Thyroid gland (tissue), 4 donors: Measurements from ENCODE around the gene HRH4. TPM values are rescaled to one million over a fixed set of nuclear protein-coding genes. Genes with fewer than 3 reads are reported as not detected.

ENCODE experiments used
- DNase-seq, 2 donors: peaks; one replicate each; pipeline ENCODE4 v3.0.0-alpha.2; 2019
- H3K27ac ChIP-seq, 3 donors: fragments of 200-600 bp; sonication (generic); 1 replicate in 2 of 3; 2 replicates in 1 of 3; pipeline ENCODE4 v1.5.1; 2016 to 2019; ENCODE audit warnings: mild to moderate bottlenecking in 1 of 3, moderate library complexity in 1 of 3
- H3K27me3 ChIP-seq: fragments of 200-600 bp; sonication (generic); one replicate; pipeline ENCODE4 v1.5.1; 2019
- H3K36me3 ChIP-seq, 2 donors: fragments of 200-600 bp; sonication (generic); one replicate each; pipeline ENCODE4 v1.5.1; 2016 to 2019
- H3K4me1 ChIP-seq, 2 donors: fragments of 200-600 bp; sonication (generic); one replicate each; pipeline ENCODE4 v1.5.1; 2017 to 2019
- H3K4me3 ChIP-seq, 3 donors: fragments of 200-600 bp; sonication (generic); replicated peaks in 1 of 3; 1 replicate in 2 of 3; 2 replicates in 1 of 3; pipeline ENCODE4 v1.5.1; 2016; ENCODE audit warnings: mild to moderate bottlenecking in 1 of 3
- H3K9me3 ChIP-seq: fragments of 200-600 bp; sonication (generic); one replicate; pipeline ENCODE4 v1.5.1; 2017
- POLR2A ChIP-seq, 2 donors: fragments of 450-650 bp; IDR thresholded peaks; one replicate each; pipeline ENCODE4 v1.6.1; 2017; ENCODE audit warnings: antibody characterized with exemption in 2 of 2, mild to moderate bottlenecking in 2 of 2, moderate library complexity in 1 of 2
- WGBS, 2 donors: methylation state at CpG; one replicate each; pipeline ENCODE4 v1.1.5; 2017; 5-methylcytosine and 5-hydroxymethylcytosine counted together
- intact Hi-C: fragments of 100-400 bp; cut with DNase I; formaldehyde crosslinking; loops from one replicate; pipeline ENCODE4 v1.15.1; 2023
- total RNA-seq, 4 donors: library from RNA; depleted of rRNA; stranded (reverse); fragments of >200 nt; gene quantifications; one replicate each; pipeline ENCODE4 v1.2.3, GENCODE V29; 2016
- TF ChIP-seq, protein P1 (sequence below), 6 experiments: fragments of 200-600 bp in 3 of 6; fragments of 450-650 bp in 3 of 6; sonication (generic) in 3 of 6; IDR thresholded peaks; one replicate each; pipeline ENCODE4 v1.5.1; 2016 to 2019; ENCODE audit warnings: antibody characterized with exemption in 6 of 6, mild to moderate bottlenecking in 2 of 6, inconsistent platforms in 1 of 6, moderate library complexity in 1 of 6

HRH4 gene
- total RNA-seq, 4 donors from 2014 or later: not detected

DNA sequence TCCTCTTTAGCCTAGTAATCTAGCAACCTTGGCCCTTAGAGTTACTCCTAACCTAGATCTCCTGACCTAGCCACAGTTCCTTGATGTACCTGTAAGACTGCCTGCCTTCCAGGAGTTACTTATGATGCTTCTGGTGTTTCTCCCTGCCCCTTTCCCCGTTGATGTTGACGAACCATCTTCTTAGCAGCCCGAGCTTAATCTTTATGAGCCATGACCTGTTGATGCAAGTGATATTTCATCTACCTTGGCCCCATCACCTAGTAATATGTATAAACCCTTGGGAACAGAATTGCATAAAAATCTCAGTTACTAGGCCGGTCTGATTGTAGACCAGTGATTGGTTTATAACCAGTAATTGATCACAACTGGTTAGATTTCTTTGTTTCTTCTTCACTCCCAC is 31.2 kb upstream of the HRH4 start:
- intact Hi-C loops: loop anchor here (10.0 kb wide), 1 partner anchor 74 kb away; no protein-coding TSS in a partner anchor
- TF ChIP-seq, protein P1, sequence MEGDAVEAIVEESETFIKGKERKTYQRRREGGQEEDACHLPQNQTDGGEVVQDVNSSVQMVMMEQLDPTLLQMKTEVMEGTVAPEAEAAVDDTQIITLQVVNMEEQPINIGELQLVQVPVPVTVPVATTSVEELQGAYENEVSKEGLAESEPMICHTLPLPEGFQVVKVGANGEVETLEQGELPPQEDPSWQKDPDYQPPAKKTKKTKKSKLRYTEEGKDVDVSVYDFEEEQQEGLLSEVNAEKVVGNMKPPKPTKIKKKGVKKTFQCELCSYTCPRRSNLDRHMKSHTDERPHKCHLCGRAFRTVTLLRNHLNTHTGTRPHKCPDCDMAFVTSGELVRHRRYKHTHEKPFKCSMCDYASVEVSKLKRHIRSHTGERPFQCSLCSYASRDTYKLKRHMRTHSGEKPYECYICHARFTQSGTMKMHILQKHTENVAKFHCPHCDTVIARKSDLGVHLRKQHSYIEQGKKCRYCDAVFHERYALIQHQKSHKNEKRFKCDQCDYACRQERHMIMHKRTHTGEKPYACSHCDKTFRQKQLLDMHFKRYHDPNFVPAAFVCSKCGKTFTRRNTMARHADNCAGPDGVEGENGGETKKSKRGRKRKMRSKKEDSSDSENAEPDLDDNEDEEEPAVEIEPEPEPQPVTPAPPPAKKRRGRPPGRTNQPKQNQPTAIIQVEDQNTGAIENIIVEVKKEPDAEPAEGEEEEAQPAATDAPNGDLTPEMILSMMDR (IDR thresholded peaks at IDR 0.05): no peak
- no peak for TF ChIP-seq POLR2A (IDR thresholded peaks at IDR 0.05)
- no peak for DNase-seq
- H3K36me3 ChIP-seq: no peaks in the 10 kb centered on the region
- no peaks in the 10 kb centered on the region for H3K9me3 ChIP-seq
- H3K27me3 ChIP-seq: no peaks in the 10 kb centered on the region
- H3K27ac ChIP-seq: no peak overlapping the region
- no peak overlapping the region for H3K4me3 ChIP-seq
- 94 to 96% methylated on average over 4 of the region's 4 CpGs for WGBS, 2 donors
- H3K4me1 ChIP-seq: peaks cover 8 to 11% of the 10 kb centered on the region in 2 donors

DNA sequence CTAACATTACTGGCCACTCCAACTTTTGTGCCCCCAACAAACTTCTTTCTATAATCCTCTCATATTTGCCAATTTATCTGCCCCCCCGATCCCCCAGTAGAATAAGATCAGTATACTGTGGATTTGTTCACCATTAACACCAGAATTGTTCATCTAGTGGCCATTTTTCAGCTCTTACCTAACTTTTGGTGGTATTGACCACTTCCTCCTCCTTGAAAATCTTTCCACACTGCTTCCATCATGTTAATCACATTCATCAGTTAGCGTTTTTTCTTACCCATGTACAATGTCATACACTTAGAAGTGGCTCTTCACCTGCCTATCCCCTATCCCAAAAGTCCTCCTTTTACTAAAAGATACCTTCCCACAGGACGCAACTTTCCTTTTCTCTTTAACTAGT is 27.8 kb upstream of the HRH4 start:
- DNase-seq: no peak
- H3K27ac ChIP-seq: no peak overlapping the region
- H3K4me1 ChIP-seq: peaks cover 7 to 8% of the 10 kb centered on the region in 2 donors
- H3K4me3 ChIP-seq: no peak overlapping the region
- H3K27me3 ChIP-seq: no peaks in the 10 kb centered on the region
- intact Hi-C loops: no loop called here
- TF ChIP-seq, protein P1 (IDR thresholded peaks at IDR 0.05): no peak
- TF ChIP-seq POLR2A (IDR thresholded peaks at IDR 0.05): no peak
- H3K9me3 ChIP-seq: no peaks in the 10 kb centered on the region
- 95 to 97% methylated on average over 3 of the region's 3 CpGs for WGBS, 2 donors
- H3K36me3 ChIP-seq: no peaks in the 10 kb centered on the region

DNA sequence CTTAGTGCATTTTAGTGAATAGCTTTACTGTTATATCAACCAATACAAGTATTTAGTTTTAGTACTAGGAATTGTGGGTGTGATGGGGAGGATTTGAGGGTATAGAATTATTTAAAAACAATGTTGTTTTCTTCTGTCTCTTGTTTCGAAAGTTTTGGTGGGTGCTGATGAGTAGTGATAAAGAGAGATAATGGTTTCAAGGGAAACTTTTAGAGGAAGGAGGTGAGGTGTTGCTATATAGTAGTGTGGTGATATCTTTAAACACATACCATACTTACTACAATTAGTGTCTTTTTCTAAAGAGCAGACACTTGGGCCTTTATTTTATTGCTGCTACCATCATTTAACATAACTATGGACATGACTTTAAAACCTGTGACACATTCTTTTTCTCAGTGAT is 23.5 kb upstream of the HRH4 start:
- Histone ChIP-seq H3K36me3 (peaks cover 9 to 11% of the 10 kb centered on the region in 2 donors), H3K9me3 (no peaks in the 10 kb centered on the region), H3K27me3 (no peaks in the 10 kb centered on the region), H3K4me3 (no peak overlapping the region), H3K4me1 (no peaks in the 10 kb centered on the region), H3K27ac (no peak overlapping the region)
- TF ChIP-seq, protein P1 (IDR thresholded peaks at IDR 0.05): no peak
- TF ChIP-seq POLR2A (IDR thresholded peaks at IDR 0.05): no peak
- intact Hi-C loops: no loop called here
- no peak for DNase-seq
- 98% methylated on average over 1 of the region's 1 CpG for WGBS, 2 donors

DNA sequence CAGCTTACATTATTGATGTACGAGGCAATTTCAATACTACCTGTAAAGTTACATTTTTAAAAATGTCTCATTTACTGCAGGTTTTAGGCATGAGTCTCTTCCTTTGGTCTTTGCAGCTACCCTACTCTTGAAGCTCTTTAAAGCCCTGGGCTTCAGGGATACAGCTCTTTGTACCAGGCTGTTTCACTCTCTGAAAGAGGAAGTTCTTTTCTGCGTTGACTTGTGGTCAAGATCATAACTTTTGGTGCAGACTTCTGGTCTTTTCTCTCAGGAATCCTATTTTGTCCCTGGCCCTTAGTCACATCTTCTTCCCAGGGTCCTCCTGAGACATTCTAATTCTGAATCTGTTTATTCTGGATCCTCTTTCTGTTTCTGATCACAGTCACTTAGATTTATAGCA is 16.6 kb upstream of the HRH4 start:
- intact Hi-C loops: no loop called here
- H3K4me1 ChIP-seq: no peaks in the 10 kb centered on the region
- DNase-seq: no peak
- H3K27me3 ChIP-seq: no peaks in the 10 kb centered on the region
- TF ChIP-seq POLR2A (IDR thresholded peaks at IDR 0.05): no peak
- TF ChIP-seq, protein P1 (IDR thresholded peaks at IDR 0.05): no peak
- H3K9me3 ChIP-seq: no peaks in the 10 kb centered on the region
- H3K4me3 ChIP-seq: no peak overlapping the region
- H3K36me3 ChIP-seq: peaks cover 30 to 36% of the 10 kb centered on the region in 2 donors
- no peak overlapping the region for H3K27ac ChIP-seq
- 84 to 87% methylated on average over 2 of the region's 2 CpGs for WGBS, 2 donors

DNA sequence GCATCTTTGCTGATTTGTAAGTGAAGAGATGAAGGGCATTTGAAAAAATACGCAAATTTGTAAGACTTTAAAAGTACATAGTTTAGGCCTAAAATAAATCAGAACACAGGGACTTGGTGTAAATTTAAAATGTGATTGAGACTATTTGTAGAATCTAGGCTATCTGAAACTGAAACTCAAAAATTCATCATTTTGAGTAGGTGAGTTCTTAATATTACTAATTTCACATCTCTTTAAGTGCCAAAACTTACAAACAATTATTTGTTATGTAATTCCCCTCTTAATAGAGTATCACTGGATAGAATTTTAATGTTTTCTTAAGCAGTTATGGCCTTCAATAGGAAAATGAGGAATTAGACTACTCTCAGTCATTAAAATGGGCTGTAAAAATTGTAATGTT is 14.0 kb upstream of the HRH4 start:
- no peak for DNase-seq
- no peaks in the 10 kb centered on the region for H3K27me3 ChIP-seq
- TF ChIP-seq, protein P1 (IDR thresholded peaks at IDR 0.05): no peak
- H3K9me3 ChIP-seq: no peaks in the 10 kb centered on the region
- peaks cover 45 to 54% of the 10 kb centered on the region in 2 donors for H3K36me3 ChIP-seq
- H3K27ac ChIP-seq: no peak overlapping the region
- 96 to 100% methylated on average over 1 of the region's 1 CpG for WGBS, 2 donors
- H3K4me3 ChIP-seq: no peak overlapping the region
- intact Hi-C loops: no loop called here
- H3K4me1 ChIP-seq: no peaks in the 10 kb centered on the region
